PC-9 (cell line): ENCODE results near the gene FAM168A. TPM values are rescaled to one million over a fixed set of nuclear protein-coding genes. Genes with fewer than 3 reads are reported as not detected.
A peak's percentile ranks its signal among the peaks of the same experiment; 100 is the strongest.

Experiments
- BruUV-seq: library from RNA; stranded (reverse); fragments of 400-500 nt; replicated peaks from 2 replicates; lab custom pipeline; 2021; lab: Mats Ljungman, UMichigan
- CTCF ChIA-PET: fragments of 300-600 bp; sonication (Branson Sonifier 250); formaldehyde crosslinking; loops from one replicate; lab custom pipeline; 2022; ENCODE audit warnings: antibody characterized with exemption; lab: Charles Lee
- POLR2A ChIA-PET: fragments of 300-600 bp; sonication (Branson Sonifier 250); formaldehyde crosslinking; loops from one replicate; lab custom pipeline; 2022; ENCODE audit warnings: antibody characterized with exemption; ENCODE audit not compliant: unreplicated experiment; lab: Charles Lee
- DNase-seq, 2 experiments: peaks; one replicate each; pipeline versions ENCODE4 v3.0.0 to v3.0.0-alpha.2; 2015 to 2022; ENCODE audit warnings: mixed read lengths in 1 of 2
- H2AFZ ChIP-seq: fragments of 200-600 bp; sonication (generic); 2 replicates; pipeline ENCODE4 v1.8.1; 2017; ENCODE audit warnings: antibody characterized with exemption
- H3F3A ChIP-seq: fragments of 200-600 bp; sonication (generic); 2 replicates; pipeline ENCODE4 v1.8.1; 2017; ENCODE audit warnings: antibody characterized with exemption, mild to moderate bottlenecking, low read depth; ENCODE audit not compliant: insufficient read depth
- H3K27ac ChIP-seq: fragments of 200-600 bp; sonication (generic); 2 replicates; pipeline ENCODE4 v1.6.1; 2016; ENCODE audit warnings: mixed run types
- H3K27me3 ChIP-seq: fragments of 200-600 bp; sonication (generic); 2 replicates; pipeline ENCODE4 v1.6.1; 2016; ENCODE audit warnings: low read depth, mixed run types; ENCODE audit not compliant: insufficient read depth
- H3K36me3 ChIP-seq: fragments of 200-600 bp; sonication (generic); 2 replicates; pipeline ENCODE4 v1.6.1; 2016; ENCODE audit warnings: low read depth, mixed run types
- H3K4me1 ChIP-seq: fragments of 200-600 bp; sonication (generic); replicated peaks from 2 replicates; pipeline ENCODE4 v1.6.1; 2016; ENCODE audit warnings: mixed run types; ENCODE audit not compliant: insufficient read depth
- H3K4me2 ChIP-seq: fragments of 200-600 bp; sonication (generic); 2 replicates; pipeline ENCODE4 v1.6.1; 2017; ENCODE audit warnings: mixed run types
- H3K4me3 ChIP-seq: fragments of 200-600 bp; sonication (generic); 2 replicates; pipeline ENCODE4 v1.6.1; 2016; ENCODE audit warnings: mixed run types
- H3K79me2 ChIP-seq: fragments of 200-600 bp; sonication (generic); 2 replicates; pipeline ENCODE4 v1.6.1; 2017; ENCODE audit warnings: low read depth, mixed run types
- H3K9me2 ChIP-seq: fragments of 200-600 bp; sonication (generic); 2 replicates; pipeline ENCODE4 v1.8.1; 2017; ENCODE audit warnings: mild to moderate bottlenecking; ENCODE audit not compliant: insufficient read depth
- H3K9me3 ChIP-seq: fragments of 200-600 bp; sonication (generic); 2 replicates; pipeline ENCODE4 v1.8.1; 2016; ENCODE audit warnings: low read depth; ENCODE audit not compliant: insufficient read depth
- H4K20me1 ChIP-seq: fragments of 200-600 bp; sonication (generic); 2 replicates; pipeline ENCODE4 v1.8.1; 2017; ENCODE audit not compliant: insufficient read depth
- EZH2 ChIP-seq: fragments of 200-600 bp; sonication (generic); IDR thresholded peaks from 2 replicates; pipeline ENCODE4 v1.8.0; 2017; ENCODE audit warnings: antibody characterized with exemption, low read depth
- intact Hi-C: fragments of 100-400 bp; cut with micrococcal nuclease; formaldehyde crosslinking; loops from one replicate; pipeline ENCODE4 v1.10.0; 2022; ENCODE audit not compliant: unreplicated experiment
- total RNA-seq: library from RNA; stranded (reverse); gene quantifications from 2 replicates; pipeline ENCODE4 v1.2.3, GENCODE V29; 2021
- TF ChIP-seq, protein P1 (sequence below): fragments of 200-600 bp; sonication (generic); conservative IDR thresholded peaks from 2 replicates; pipeline ENCODE4 v1.6.1; 2017; ENCODE audit warnings: mixed run types, antibody characterized with exemption, mild to moderate bottlenecking, moderate library complexity

The FAM168A gene
- total RNA-seq, 1 experiment from 2014 or later = 51.2 TPM

GRCh38 chr11:73355109-73355508 lies 242.8 kb downstream of the FAM168A start:
- Histone ChIP-seq H2AFZ (no peak overlapping the region), H3F3A (peaks cover 7% of the 10 kb centered on the region; the same call in 1 of the 2 replicates), H3K27me3 (no peaks in the 10 kb centered on the region), H3K4me1 (no peaks in the 10 kb centered on the region), H3K36me3 (no peaks in the 10 kb centered on the region), H4K20me1 (peaks cover 4% of the 10 kb centered on the region), H3K27ac (no peak overlapping the region), H3K9me3 (no peaks in the 10 kb centered on the region), H3K9me2 (no peaks in the 10 kb centered on the region), H3K79me2 (no peaks in the 10 kb centered on the region), H3K4me2 (no peak overlapping the region), H3K4me3 (no peak overlapping the region)
- ChIA-PET CTCF (no interaction called here), POLR2A (no interaction called here)
- DNase-seq = no peak
- intact Hi-C loops = no loop called here
- TF ChIP-seq, protein P1, sequence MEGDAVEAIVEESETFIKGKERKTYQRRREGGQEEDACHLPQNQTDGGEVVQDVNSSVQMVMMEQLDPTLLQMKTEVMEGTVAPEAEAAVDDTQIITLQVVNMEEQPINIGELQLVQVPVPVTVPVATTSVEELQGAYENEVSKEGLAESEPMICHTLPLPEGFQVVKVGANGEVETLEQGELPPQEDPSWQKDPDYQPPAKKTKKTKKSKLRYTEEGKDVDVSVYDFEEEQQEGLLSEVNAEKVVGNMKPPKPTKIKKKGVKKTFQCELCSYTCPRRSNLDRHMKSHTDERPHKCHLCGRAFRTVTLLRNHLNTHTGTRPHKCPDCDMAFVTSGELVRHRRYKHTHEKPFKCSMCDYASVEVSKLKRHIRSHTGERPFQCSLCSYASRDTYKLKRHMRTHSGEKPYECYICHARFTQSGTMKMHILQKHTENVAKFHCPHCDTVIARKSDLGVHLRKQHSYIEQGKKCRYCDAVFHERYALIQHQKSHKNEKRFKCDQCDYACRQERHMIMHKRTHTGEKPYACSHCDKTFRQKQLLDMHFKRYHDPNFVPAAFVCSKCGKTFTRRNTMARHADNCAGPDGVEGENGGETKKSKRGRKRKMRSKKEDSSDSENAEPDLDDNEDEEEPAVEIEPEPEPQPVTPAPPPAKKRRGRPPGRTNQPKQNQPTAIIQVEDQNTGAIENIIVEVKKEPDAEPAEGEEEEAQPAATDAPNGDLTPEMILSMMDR = no peak
- no peak for TF ChIP-seq EZH2
- no TSS peak for BruUV-seq

GRCh38 chr11:73353422-73353821 lies 244.5 kb downstream of the FAM168A start:
- TF ChIP-seq EZH2 = no peak
- TF ChIP-seq, protein P1 = no peak
- no TSS peak for BruUV-seq

GRCh38 chr11:73350908-73351636 lies 246.8 kb downstream of the FAM168A start:
- ChIA-PET POLR2A (interaction anchor here (0.5 to 0.6 kb wide), 2 partner anchors 42 to 524 kb away, joined by 5 to 23 read pairs; no protein-coding TSS in a partner anchor), CTCF (interaction anchor here (0.6 to 1.7 kb wide), 17 partner anchors 9 to 1408 kb away, joined by 3 to 19 read pairs (median 4); partner anchors contain the start of gene ARHGEF17)
- Histone ChIP-seq H3K4me3 (no peak overlapping the region), H3K79me2 (no peaks in the 10 kb centered on the region), H3K4me2 (no peak overlapping the region), H3F3A (peaks cover 7% of the 10 kb centered on the region; the same call in 1 of the 2 replicates), H3K27me3 (no peaks in the 10 kb centered on the region), H3K4me1 (no peaks in the 10 kb centered on the region), H3K9me2 (no peaks in the 10 kb centered on the region), H3K36me3 (no peaks in the 10 kb centered on the region), H2AFZ (no peak overlapping the region), H3K9me3 (no peaks in the 10 kb centered on the region), H3K27ac (no peak overlapping the region), H4K20me1 (peaks cover 4% of the 10 kb centered on the region)
- BruUV-seq = no TSS peak
- intact Hi-C loops = loop anchor here (1.0 to 5.0 kb wide), 4 partner anchors 42 to 581 kb away; no protein-coding TSS in a partner anchor
- DNase-seq = peak; percentile 61 to 63
- TF ChIP-seq EZH2 = no peak
- TF ChIP-seq, protein P1 = peak; percentile 99

More at GRCh38 chr11:73353422-73353821, 244.5 kb downstream of the FAM168A start:
- ChIA-PET POLR2A (no interaction called here), CTCF (no interaction called here)
- intact Hi-C loops = loop anchor here (5.0 kb wide), 1 partner anchor 579 kb away; no protein-coding TSS in a partner anchor
- Histone ChIP-seq H3K9me3 (no peaks in the 10 kb centered on the region), H3K36me3 (no peaks in the 10 kb centered on the region), H3K4me2 (no peak overlapping the region), H3K27me3 (no peaks in the 10 kb centered on the region), H3K4me1 (no peaks in the 10 kb centered on the region), H4K20me1 (peaks cover 4% of the 10 kb centered on the region), H3K27ac (no peak overlapping the region), H3F3A (peaks cover 7% of the 10 kb centered on the region; the same call in 1 of the 2 replicates), H2AFZ (no peak overlapping the region), H3K4me3 (no peak overlapping the region), H3K9me2 (no peaks in the 10 kb centered on the region), H3K79me2 (no peaks in the 10 kb centered on the region)
- no peak for DNase-seq

Other genes starting within 250 kb of the FAM168A start
- gene RELT, start 221.7 kb downstream of the FAM168A start, total RNA-seq = 7.8 and 10.7 TPM in 2 replicates
- 29.1 and 40.1 TPM in 2 replicates for gene PLEKHB1, start 48.5 kb upstream of the FAM168A start, total RNA-seq
- gene RAB6A, start 163.0 kb upstream of the FAM168A start, total RNA-seq = 134 and 142 TPM in 2 replicates
- 58.7 and 64.5 TPM in 2 replicates for gene MRPL48, start 189.8 kb upstream of the FAM168A start, total RNA-seq